Smooth muscle cell (in vitro differentiated cells): ENCODE data around the gene GPC3. TPM values are rescaled to one million over a fixed set of nuclear protein-coding genes. Genes with fewer than 3 reads are reported as not detected.

Experiments used
- DNase-seq: peaks from one replicate; lab custom pipeline; 2025; ENCODE audit not compliant: unreplicated experiment; lab: John Stamatoyannopoulos, UW
- H2AFZ ChIP-seq: fragments of 200-600 bp; sonication (generic); 2 replicates; pipeline ENCODE4 v1.6.0; 2016; ENCODE audit warnings: antibody characterized with exemption, low read depth, mild to moderate bottlenecking
- H3F3A ChIP-seq: fragments of 200-600 bp; sonication (generic); 2 replicates; pipeline ENCODE4 v1.6.0; 2017; ENCODE audit warnings: antibody characterized with exemption, low read depth
- H3K27ac ChIP-seq: fragments of 200-600 bp; sonication (generic); 2 replicates; pipeline ENCODE4 v1.5.1; 2016; ENCODE audit warnings: low read depth, mild to moderate bottlenecking
- H3K27me3 ChIP-seq: fragments of 200-600 bp; sonication (generic); 2 replicates; pipeline ENCODE4 v1.6.1; 2016; ENCODE audit warnings: low read depth, mild to moderate bottlenecking
- H3K36me3 ChIP-seq: fragments of 200-600 bp; sonication (generic); 2 replicates; pipeline ENCODE4 v1.5.1; 2016; ENCODE audit warnings: low read depth
- H3K4me1 ChIP-seq: fragments of 200-600 bp; sonication (generic); 2 replicates; pipeline ENCODE4 v1.5.1; 2016; ENCODE audit warnings: low read depth
- H3K4me2 ChIP-seq: fragments of 200-600 bp; sonication (generic); 2 replicates; pipeline ENCODE4 v1.6.0; 2016; ENCODE audit warnings: mild to moderate bottlenecking
- H3K4me3 ChIP-seq: fragments of 200-600 bp; sonication (generic); 2 replicates; pipeline ENCODE4 v1.5.1; 2016; ENCODE audit warnings: mild to moderate bottlenecking
- H3K79me2 ChIP-seq: fragments of 200-600 bp; sonication (generic); 2 replicates; pipeline ENCODE4 v1.6.0; 2016; ENCODE audit warnings: low read depth, mild to moderate bottlenecking
- H3K9ac ChIP-seq: fragments of 200-600 bp; sonication (generic); 2 replicates; pipeline ENCODE4 v1.6.0; 2016; ENCODE audit warnings: low read depth
- H3K9me3 ChIP-seq: fragments of 200-600 bp; sonication (generic); replicated peaks from 2 replicates; pipeline ENCODE4 v1.5.1; 2016; ENCODE audit warnings: low read depth
- H4K20me1 ChIP-seq: fragments of 200-600 bp; sonication (generic); 2 replicates; pipeline ENCODE4 v1.6.0; 2016; ENCODE audit warnings: low read depth
- WGBS: methylation state at CpG from one replicate; pipeline ENCODE4 v1.1.7; 2016; ENCODE audit warnings: low lambda C conversion rate; 5-methylcytosine and 5-hydroxymethylcytosine counted together
- polyA plus RNA-seq: library from polyadenylated mRNA; unstranded; fragments of >200 nt; fragmentation: Nextera tagmentation; extraction: Ambion mirVana; gene quantifications from 2 replicates; pipeline ENCODE4 v1.2.1, GENCODE V29; 2016
- total RNA-seq: library from RNA; depleted of rRNA; stranded (reverse); fragments of >200 nt; gene quantifications from 2 replicates; pipeline ENCODE4 v1.2.3, GENCODE V29; 2014
- TF ChIP-seq, protein P1 (sequence below): fragments of 200-600 bp; sonication (generic); IDR thresholded peaks from 2 replicates; pipeline ENCODE4 v1.5.1; 2017; ENCODE audit warnings: borderline replicate concordance, mild to moderate bottlenecking, antibody characterized with exemption; ENCODE audit not compliant: insufficient read depth, poor library complexity, severe bottlenecking

The GPC3 gene
- total and polyA plus RNA-seq, 2 experiments from 2014 or later = 120 to 191 TPM

- 74% methylated on average over 3 of the region's 3 CpGs for WGBS
Measured at GRCh38 chrX:133918361-133918771, 67.0 kb downstream of the GPC3 start.

DNA sequence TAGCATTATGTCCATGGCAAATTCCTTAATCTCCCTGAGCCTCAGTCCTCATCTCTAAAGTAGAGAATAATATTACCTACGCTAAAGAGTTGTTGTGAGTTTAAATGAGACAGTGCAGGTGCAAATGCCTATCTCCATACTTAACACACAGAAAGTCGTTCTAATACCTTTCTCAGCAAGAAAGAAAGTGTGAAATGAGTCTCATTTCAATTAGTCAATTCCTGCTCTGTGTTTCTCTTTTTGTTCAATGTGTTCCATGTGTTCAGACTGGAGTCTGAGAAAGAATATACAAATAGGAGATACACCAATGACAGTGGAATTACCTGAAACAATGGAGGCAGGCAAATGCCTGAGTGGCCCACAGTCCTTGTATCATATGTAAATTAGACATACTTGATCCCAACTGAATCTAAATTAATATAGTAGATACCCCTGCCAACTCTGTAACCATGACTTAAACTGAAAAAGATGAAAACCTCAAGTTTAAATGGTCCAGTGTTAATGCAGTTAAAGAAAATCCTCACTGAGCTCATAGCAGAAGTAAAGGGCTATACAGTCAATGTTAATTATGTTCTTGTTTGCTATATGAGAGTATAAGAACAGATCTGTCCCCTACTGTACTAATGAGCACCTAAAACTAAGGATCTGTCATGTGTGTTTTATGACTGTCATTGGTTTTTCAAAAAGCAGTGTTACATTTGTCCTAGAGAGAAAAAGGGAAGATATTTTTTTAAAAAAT, 68.2 kb downstream of the GPC3 start:
- Histone ChIP-seq H3F3A (no peaks in the 10 kb centered on the region), H4K20me1 (no peaks in the 10 kb centered on the region), H3K36me3 (no peaks in the 10 kb centered on the region), H3K79me2 (no peaks in the 10 kb centered on the region), H3K27ac (no peak overlapping the region), H3K27me3 (no peaks in the 10 kb centered on the region), H3K4me1 (peaks cover 16% of the 10 kb centered on the region), H3K4me2 (no peak overlapping the region), H3K9ac (no peak overlapping the region), H3K4me3 (no peak overlapping the region), H3K9me3 (no peaks in the 10 kb centered on the region), H2AFZ (no peak overlapping the region)
- 71% methylated on average over 2 of the region's 2 CpGs for WGBS
- TF ChIP-seq, protein P1, sequence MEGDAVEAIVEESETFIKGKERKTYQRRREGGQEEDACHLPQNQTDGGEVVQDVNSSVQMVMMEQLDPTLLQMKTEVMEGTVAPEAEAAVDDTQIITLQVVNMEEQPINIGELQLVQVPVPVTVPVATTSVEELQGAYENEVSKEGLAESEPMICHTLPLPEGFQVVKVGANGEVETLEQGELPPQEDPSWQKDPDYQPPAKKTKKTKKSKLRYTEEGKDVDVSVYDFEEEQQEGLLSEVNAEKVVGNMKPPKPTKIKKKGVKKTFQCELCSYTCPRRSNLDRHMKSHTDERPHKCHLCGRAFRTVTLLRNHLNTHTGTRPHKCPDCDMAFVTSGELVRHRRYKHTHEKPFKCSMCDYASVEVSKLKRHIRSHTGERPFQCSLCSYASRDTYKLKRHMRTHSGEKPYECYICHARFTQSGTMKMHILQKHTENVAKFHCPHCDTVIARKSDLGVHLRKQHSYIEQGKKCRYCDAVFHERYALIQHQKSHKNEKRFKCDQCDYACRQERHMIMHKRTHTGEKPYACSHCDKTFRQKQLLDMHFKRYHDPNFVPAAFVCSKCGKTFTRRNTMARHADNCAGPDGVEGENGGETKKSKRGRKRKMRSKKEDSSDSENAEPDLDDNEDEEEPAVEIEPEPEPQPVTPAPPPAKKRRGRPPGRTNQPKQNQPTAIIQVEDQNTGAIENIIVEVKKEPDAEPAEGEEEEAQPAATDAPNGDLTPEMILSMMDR = no peak
- DNase-seq = no peak

More at GRCh38 chrX:133918361-133918771, 67.0 kb downstream of the GPC3 start:
- H3K79me2 ChIP-seq = no peaks in the 10 kb centered on the region
- H3K4me3 ChIP-seq = no peak overlapping the region
- H3K9me3 ChIP-seq = no peaks in the 10 kb centered on the region
- H3K27me3 ChIP-seq = no peaks in the 10 kb centered on the region
- H3K4me1 ChIP-seq = peaks cover 7% of the 10 kb centered on the region
- H3F3A ChIP-seq = no peaks in the 10 kb centered on the region
- H3K27ac ChIP-seq = no peak overlapping the region
- H3K9ac ChIP-seq = no peak overlapping the region
- H4K20me1 ChIP-seq = no peaks in the 10 kb centered on the region
- no peak overlapping the region for H2AFZ ChIP-seq
- no peak overlapping the region for H3K4me2 ChIP-seq
- no peak for DNase-seq
- TF ChIP-seq, protein P1 = no peak
- no peaks in the 10 kb centered on the region for H3K36me3 ChIP-seq

DNA sequence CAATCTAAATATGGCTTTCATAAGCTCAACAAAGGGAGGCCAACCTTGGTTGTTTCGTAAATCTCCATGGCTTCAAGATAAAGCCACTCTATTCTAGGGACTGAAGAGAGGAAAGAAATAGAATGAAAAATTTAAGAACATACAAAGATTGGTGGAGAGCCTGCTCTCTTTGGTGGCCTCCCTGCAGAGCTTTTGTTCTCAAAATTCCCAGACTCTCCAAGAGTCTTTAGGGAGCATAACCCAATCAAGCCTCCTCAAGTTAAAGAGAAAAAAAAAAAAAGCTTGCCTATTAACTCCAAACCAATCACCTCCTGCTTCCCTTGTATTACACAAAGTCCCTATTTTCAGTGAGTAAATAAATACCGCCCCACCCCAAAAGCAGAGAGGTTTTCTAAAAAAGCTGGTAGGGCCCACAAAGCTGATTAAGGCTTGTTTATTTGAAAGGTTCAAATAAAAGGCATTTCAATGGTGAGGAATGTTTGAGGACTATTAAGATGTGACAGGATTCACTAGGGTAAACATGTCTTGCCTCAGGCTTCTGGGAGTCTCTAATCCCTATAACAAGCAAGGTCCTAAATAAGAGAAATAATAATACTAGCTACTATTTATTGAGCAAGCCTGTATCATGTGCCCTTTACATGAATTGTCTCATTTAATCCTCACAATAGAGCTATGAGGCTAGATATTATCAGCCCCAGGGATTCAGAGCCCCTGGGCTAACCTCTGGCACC, 71.6 kb downstream of the GPC3 start:
- Histone ChIP-seq H3F3A (no peaks in the 10 kb centered on the region), H3K9ac (no peak overlapping the region), H3K79me2 (no peaks in the 10 kb centered on the region), H3K27ac (no peak overlapping the region), H4K20me1 (no peaks in the 10 kb centered on the region), H3K4me3 (no peak overlapping the region), H3K4me2 (no peak overlapping the region), H3K9me3 (no peaks in the 10 kb centered on the region), H3K36me3 (no peaks in the 10 kb centered on the region), H3K4me1 (peaks cover 16% of the 10 kb centered on the region), H3K27me3 (no peaks in the 10 kb centered on the region), H2AFZ (no peak overlapping the region)
- WGBS = 57% methylated on average over 2 of the region's 2 CpGs
- DNase-seq = no peak
- TF ChIP-seq, protein P1 = no peak
